Inferior parietal cortex (tissue), 1 donor: Measurements from ENCODE around the gene MNX1.

Experiments
- DNase-seq: peaks from one replicate; pipeline ENCODE4 v3.0.0-alpha.2; 2016; ENCODE audit errors: extremely low spot score

MNX1 gene

DNA sequence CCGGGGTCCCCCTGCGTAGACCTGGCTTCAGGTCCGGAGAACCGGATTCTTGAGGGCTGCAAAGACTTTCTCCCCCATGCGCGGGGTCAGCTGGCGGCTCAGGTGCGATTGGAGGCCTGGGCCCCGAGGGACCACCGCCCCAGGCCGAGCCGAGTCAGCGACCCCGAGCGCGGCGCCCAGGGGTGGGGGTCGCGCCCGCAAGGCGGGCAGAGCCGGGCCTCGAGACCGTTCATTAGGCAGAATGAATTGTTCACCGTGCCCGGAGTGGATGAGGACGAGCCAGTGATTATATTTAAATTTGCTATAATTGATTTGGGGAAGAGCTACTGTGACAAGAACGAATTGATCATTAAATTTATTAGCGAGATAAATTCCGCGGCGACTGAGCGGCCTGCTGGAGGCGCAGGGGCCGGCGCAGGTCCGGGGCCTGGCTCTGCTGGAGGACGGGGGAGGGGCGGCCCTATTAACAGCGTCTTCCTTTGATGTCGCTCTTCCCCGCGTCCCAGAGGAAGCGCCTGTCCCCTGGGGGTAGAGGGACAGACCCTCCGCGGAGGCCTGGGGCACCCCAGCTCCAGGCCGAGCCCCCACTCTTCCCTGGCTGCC is 7.5 kb downstream of the MNX1 start:
- no peak for DNase-seq

- DNase-seq: no peak
Observed at GRCh38 chr7:157001920-157002818, 8.3 kb downstream of the MNX1 start.

DNA sequence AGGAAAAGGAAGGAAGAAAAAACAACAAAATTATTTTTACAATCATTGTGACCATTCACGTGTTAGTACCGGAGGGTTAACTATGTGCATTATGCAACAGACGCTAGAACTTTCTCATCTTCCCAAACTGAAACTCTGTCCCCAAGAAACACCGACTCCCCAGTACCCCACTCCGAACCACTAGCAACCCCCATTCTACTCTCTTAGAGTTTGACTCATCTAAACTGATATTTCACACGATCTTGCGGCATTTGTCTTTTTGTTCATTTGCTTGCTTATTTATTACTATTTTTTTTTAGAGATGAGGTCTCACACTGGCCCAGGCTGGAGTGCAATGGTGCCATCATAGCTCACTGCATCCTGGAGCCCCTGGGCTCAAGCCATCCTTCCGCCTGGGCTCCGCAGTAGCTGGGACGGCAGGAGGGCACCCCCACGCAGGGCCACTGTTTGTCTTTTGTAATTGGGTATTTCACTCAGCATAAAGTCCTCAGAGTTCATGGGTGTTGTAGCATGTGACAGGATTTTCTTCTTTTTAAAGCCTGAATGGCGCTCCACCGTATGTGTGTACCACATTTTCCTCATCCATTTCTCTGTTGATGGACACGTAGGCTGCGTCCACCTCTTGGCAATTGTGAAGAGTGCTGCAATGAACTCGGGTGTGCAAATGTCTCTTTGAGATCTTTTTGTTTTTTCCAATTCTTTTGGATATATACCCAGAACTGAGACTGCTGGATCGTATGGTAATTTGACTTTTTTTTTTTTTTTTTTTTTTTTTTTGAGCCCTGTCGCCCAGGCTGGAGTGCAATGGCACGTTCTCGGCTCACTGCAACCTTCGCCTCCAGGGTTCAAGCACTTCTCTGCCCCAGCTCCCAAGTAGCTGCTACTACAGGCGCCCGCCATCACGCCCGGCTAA is 9.5 kb downstream of the MNX1 start:
- DNase-seq: no peak

DNA sequence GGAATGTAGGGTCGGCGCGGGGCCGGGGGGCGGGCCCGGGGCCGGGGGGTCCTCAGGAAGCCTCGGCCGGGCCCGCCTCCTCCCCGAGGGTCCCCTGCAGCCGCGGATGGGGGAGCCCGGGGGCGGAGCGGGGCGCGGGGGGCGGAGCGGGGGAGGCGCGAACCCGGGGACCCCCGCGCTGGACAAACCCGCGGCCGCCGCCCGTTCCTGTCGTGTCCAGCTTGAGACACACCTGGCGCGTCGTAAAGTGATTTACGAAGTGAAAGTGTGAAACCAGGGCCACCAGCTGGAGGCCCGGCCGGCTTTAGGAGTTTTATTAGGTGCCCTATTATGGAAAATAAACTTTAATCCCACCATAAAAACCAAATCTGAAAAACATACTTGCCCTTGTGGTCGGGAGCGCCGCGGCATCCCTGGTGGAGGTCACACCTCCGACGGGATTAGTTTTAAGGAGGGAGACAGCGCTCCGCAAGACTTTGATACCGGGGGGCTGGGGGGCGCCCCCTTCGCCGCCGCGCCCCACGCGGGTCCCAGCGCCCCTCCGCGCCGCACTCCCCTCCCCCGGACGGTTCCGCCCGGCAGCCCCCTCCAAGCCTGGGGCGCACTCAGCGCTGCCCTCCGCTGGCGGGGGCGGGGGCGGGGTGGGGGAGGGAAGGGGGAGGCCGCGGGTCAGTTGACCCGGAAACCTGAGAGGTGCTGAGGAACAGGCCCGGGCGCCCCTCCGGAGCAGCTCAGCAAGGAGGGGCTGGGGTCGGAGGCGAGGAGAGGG is 10.3 kb downstream of the MNX1 start:
- DNase-seq: no peak

DNA sequence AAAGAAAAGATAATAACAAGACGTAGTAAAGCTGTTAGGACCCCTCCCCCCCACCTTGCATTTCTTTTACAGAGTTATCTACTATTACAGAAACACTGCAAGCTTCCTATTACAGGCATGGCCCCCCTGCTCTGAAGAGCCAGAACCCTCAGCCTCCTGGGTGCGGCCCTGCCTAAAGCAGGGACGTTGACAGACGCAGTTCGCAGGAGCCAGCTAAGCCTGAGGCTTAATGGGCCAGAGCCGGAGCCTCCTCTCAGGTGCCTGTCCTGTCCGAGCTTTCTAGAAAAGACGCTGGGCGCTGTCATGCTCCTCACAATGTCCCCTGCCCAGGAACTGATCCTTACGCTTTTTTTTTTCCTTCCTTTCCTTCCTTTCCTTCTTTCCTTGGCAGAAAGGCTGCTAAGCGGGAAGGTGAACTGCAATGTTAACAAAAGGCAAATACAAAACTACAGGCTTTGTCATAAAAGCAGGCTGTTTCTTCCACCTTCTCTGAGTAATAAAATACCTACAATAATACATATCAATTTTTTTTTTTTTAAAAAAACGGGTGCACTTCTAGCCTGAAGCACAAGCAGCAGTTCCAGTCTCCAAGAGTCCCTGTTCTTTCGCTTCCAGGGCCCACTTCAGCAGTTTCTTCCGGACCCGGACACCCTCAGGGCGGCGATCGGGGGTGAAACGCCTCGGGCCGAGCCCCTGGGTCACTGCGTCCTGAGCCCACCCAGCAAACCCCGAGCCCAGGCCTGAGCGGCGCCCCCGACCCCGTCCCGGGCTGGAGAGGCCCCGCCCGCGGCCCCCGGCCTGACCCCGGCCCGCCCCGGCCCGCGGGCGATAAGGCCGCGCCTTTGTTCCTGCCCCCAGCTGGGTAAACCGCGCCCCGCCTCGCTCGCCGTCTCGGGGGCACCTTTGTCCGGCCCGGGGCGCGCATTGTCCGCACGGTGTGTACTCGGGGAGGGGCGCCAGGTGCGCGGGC is 11.2 kb downstream of the MNX1 start:
- no peak for DNase-seq

GRCh38 chr7:156994417-156994816 is 16.0 kb downstream of the MNX1 start:
- DNase-seq: no peak

DNA sequence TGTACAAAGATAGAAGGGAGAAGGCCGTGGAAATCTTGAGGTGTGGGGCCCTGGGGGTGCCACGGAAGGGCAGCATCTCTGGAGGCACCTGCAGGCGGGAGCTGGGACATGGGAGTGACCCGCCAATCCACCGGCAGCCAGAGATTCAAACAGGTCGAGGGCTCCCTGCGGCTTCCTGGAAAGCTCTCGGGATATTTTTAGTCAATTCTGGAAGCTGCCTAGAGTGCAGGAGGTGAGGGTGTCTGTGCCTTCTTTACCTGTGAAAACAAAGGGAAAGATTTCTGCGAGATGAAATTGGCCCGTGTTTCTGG is 16.6 kb downstream of the MNX1 start:
- DNase-seq: no peak

- DNase-seq: no peak
Observed at GRCh38 chr7:156993021-156993924, 17.2 kb downstream of the MNX1 start.

GRCh38 chr7:156989766-156990535 is 20.5 kb downstream of the MNX1 start:
- no peak for DNase-seq

DNA sequence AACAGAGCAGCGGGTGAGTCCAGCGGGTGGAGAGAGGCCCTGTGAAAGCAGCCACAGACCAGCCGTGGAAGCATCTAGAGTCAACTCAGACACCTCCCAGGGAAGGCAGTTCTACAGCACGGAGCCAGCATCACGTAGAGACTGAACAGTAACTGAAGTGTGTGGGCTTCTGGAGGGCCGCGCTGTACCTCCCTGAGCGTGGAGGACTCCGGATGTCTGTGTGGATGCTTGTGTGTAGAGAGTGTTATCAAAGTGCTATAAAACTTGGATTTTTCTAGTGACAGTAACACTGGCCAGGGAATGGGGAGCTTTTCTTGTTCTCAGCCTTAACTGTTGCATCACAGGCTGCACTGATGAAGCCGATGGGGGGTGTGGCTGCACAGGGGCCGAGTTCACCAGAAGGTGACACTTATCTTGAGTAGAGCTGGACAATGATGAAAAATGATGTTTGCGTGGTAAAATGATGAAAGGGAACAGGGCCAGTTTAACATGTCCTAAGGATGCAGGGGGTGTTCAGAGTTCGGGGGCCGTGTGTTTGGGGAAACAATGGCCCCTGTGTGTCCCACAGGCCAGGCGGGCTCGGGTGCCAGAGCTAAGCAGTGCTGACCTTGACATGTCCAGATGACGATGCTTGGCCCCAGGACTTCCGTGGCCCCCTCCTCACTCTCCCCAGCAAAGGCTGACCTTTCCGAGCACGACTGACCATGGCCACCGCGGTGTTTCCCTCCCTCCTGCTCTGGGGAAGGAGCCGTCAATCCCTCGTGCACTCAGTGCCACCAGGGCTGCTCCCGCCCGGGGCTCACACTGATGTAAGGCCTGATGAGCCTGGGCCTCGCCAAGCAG is 21.9 kb downstream of the MNX1 start:
- DNase-seq: no peak

- no peak for DNase-seq
Observed at GRCh38 chr7:156986378-156986777, 24.1 kb downstream of the MNX1 start.

DNA sequence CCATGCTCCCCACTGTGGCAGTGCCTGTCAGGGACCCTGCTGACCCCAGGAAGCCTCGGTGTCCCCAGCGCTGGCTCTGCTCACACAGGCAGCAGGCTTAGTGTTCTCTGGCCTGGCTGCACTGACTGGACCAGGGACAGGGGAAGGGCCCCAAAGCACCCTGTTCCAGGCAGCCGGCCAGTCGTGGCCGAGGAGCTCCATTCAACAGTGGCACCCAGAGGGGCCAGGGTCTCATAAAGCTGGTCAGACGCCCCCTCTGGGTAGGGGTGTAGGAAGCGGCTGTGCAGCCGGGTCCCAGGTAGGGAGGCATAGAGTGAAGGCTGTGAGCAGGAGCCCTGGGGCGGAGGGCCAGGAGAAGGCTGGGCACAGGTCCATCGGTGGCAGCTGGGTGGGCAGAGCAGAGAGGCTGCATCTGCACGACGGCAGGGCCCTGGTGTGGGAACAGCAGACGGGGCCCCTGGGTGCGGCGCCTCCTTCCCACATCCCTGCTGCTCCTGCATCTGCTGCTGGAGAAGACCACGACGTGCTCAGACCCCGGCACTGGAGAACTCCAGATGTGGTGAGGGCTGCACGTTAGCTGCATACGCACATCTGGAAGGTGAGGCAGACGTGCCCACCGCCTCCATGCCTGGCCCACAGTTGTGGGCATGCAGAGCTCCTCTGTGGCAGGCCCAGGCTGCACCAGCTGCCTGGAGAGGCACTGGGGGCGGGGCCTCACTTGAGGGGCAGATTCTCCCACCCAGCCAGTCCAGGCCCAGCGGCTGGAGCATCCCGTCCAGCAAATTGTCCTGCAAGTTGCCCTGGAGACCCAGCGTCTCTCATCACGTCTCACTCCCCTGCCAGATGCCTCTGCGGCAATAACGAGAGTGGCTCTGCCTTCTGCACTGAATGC is 25.1 kb downstream of the MNX1 start:
- no peak for DNase-seq

DNA sequence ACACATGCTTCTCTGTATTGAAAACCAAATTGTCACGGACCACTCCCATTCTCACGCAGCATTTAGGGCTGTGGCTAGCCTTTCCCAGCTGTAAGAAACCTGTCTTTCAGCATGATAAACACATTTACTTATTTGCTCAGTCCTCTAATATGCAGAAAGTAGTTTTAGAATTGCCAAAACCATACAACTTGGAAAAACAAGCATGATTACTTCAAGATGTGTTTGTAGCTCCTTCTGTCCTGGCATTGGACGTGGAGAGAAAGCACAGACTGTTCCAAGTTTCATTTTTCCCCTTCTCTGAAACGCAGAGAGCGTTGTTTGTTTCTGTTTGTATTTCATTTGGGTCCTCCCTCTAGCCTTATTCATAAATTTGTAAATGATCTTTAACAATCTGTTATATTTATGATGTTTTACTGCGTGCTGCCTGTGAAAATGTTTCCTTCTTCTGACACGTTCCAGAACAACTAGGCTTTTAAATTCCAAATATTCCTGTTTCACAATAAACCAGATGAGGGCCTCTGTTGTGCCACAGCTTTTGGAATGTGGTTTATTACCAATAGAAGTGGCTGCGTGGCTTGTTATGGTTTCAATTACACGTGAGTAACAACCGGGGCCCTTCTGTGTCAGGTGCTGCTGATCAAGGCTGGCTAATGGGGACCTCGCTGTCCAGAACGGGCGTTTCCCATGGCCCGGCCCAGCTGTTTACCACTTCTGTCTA is 26.1 kb downstream of the MNX1 start:
- no peak for DNase-seq

- DNase-seq: no peak
Observed at GRCh38 chr7:156979711-156980110, 30.8 kb downstream of the MNX1 start.

DNA sequence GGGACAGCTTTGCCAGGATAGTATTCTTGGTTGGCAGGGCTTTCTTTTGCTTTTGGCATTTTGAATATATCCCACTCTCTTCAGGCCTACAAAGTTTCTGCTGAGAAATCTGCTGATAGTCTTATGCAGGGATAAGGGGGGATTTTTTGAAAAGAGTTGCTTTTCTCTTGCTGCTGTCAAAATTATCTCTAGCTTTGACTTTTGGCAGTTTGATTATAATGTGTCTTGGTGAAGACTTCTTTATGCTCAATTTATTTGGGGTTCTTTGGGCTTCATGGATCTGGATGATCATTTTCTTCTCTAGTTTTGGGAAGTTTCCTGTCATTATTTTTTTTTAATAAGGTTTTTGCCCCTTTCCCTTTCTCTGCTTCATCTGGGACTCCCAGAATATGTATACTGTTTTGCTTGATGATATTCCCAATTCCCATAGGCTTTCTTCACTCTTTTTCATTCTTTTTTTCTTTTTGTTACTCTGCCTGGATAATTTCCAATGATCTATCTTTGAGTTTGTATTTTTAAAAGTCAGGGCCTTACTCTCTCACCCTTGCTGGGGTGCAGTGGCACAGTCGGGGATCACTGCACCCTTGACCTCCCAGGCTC is 31.4 kb downstream of the MNX1 start:
- DNase-seq: no peak

DNA sequence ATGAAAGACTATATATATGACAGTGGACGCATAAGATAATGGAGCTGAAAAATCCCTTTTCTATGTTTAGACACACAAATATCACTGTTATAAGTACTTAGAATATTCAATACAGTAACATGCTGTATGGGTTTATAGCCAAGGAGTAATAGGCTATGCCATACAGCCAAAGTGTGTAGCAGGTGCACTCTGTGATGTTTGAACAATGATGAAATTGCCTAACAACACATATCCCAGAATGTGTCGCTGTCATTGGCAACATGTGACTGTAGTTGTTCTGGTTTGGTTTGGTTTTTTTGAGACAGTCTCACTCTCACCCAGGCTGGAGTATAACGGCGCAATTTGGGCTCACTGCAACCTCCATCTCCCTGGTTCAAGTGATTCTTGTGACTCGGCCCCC is 34.8 kb downstream of the MNX1 start:
- DNase-seq: no peak
